ENCODE results near the gene IL20RB.

DNA sequence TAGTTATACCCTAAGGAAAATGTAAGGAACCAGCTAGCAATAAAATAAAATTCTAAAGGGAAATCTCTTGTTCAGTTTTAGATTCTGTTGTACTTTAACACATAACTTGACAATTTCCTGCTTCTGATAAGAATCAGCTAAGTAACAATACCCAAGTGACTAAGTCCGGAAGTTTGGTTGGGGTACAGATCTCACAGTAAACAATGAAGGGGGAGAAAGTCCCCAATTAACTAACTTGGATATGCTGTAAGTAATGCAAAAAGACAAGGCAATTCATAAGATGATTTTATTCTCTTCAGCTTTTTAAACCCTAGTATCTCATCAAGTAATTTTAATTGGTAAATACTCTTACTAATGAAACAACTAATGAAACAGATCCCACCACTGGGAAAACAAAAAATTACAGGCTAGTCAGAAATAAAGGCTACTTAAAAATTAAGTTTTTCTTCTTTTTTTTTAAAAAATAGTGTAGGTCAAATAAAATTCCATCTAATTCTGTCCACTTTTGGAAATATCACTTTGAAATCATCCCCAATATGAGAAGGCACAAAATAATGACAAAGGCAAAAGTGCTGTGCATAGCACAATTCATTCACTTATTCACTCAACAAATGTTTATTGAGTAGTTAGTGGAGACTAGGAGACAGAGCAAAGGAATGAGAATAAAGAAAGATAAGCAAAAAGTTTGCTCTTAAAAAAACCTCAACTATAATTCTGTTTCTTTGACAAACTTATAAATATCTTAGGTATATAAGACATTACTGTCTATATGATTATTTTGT lies 37.8 kb upstream of the IL20RB start:
- TF ChIP-seq, protein P1, sequence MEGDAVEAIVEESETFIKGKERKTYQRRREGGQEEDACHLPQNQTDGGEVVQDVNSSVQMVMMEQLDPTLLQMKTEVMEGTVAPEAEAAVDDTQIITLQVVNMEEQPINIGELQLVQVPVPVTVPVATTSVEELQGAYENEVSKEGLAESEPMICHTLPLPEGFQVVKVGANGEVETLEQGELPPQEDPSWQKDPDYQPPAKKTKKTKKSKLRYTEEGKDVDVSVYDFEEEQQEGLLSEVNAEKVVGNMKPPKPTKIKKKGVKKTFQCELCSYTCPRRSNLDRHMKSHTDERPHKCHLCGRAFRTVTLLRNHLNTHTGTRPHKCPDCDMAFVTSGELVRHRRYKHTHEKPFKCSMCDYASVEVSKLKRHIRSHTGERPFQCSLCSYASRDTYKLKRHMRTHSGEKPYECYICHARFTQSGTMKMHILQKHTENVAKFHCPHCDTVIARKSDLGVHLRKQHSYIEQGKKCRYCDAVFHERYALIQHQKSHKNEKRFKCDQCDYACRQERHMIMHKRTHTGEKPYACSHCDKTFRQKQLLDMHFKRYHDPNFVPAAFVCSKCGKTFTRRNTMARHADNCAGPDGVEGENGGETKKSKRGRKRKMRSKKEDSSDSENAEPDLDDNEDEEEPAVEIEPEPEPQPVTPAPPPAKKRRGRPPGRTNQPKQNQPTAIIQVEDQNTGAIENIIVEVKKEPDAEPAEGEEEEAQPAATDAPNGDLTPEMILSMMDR (IDR thresholded peaks at IDR 0.05) = no peak
- TF ChIP-seq POLR2A (IDR thresholded peaks at IDR 0.05) = no peak

Data from lower leg skin (tissue), 3 donors.